GM19468 (cell line): Measurements from ENCODE around the gene PLXNA1.

Experiments
- ATAC-seq: cut with Tn5 transposase; IDR thresholded peaks from one replicate; pipeline ENCODE4 v1.9.1; 2021; ENCODE audit warnings: mild to moderate bottlenecking, moderate library complexity, moderate number of reproducible peaks; ENCODE audit not compliant: unreplicated experiment; ENCODE audit errors: extremely low read depth

PLXNA1 gene

GRCh38 chr3:126998320-126998719 lies 15.4 kb downstream of the PLXNA1 start:
- ATAC-seq: no peak

- no peak for ATAC-seq
Observed at GRCh38 chr3:126998728-126999127, 15.8 kb downstream of the PLXNA1 start.

DNA sequence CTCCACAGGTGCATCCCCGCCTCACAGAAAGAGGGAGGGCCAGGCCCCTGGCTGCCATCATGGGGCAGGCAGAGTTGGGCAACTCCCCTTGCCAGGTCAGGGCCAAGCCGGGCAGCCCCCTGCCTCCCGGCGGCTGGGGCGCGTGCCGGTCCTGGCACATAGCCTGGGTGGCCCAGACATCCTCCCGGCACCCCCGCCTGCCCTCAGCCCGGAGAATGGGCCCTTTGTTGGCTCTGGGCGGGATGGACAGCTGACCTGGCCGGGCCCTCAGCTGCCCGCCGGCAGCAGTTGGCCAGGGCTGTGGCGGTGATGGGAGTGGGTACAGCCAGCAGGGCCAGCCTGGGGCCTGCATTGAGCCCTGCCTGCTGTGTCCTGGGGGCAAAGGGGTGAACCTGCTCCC lies 16.5 kb downstream of the PLXNA1 start:
- ATAC-seq: no peak

DNA sequence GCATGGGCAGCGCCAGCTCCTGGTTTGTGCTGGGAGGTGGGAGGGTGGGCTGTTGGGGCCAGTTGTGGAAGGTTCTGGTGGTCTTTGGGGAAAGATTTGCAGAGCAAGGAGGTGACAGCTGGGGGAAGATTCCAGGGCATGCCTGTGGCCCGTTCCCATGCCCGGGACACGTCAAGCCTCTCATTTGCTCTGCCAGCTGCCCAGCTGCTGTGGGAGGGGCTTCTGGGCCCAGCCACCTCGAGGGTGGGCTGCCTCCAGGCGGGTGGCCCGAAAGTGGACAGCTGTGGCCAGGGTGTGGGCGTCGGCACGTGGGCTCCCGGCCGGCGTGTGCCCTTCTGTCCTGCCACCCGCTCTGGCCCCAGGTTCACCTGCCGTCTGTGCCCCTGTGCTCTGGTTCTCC lies 17.2 kb downstream of the PLXNA1 start:
- ATAC-seq: no peak

DNA sequence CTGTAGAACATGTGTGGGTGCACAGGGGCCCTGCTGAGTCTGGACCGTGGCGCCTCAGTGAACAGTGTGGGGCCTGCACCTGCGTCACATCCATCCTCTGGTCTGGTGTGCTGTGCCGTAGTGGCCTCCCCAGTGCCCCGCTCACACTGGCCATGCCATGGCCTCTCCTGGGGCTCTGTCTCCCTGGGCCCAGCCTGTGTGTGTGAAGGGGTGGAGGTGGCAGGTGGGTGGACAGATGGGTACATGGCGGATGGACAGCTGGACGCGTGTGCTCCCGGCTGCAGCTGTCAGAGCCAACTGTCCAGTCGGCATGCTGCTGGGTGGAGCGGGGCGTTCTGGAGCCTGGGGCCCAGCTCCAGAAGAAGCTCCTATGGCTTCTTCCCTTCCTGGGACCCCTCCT lies 17.8 kb downstream of the PLXNA1 start:
- ATAC-seq: no peak

- no peak for ATAC-seq
Observed at GRCh38 chr3:127001486-127002194, 18.7 kb downstream of the PLXNA1 start.

- ATAC-seq: no peak
Observed at GRCh38 chr3:127002195-127003174, 19.6 kb downstream of the PLXNA1 start.

DNA sequence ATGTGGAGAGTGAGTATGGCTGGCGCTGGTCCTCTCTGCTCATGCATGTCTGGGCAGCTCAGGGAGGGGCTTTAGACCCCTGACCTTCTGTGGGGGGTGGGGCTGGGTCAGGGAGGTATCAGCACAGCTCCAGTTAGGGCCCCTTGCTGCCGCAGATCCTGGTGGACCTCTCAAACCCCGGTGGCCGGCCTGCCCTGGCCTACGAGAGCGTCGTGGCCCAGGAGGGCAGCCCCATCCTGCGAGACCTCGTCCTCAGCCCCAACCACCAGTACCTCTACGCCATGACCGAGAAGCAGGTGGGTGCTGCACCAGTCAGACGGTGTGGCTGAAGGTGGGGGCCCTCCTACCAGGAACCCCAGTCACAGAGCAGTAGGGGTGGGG lies 20.2 kb downstream of the PLXNA1 start:
- no peak for ATAC-seq

DNA sequence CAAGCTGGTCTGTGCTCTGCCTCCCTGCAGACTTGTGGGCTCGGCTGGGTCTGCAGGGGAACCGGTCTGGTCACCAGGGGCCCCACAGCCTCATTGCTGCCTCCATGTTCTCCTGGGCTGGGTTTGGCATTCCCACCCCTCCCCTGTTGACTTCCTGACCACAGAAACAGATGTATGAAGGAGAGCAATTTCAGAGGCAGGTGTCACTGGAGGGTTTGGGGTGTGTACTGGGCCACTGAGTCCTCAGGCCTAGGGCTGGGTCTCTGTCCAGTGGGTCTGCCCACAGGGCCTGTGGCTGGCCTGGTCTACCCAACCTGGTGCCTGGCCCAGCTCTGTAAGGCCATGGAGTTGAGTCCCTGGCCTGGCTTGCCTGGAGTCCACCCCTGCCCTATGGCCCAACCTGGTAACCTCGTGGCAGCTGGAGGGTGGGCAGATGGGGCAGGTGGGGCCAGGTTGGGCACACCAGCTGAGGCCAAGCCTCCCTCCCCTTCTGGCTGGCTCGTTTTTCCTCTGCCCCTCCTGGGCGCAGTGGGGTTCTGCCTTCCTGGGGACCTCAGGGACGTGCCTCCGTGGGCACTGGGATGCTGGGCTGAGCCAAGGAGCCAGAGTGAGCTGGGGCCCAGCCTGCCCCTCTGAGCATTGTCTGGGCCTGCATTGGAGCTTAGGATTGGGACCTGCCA lies 20.8 kb downstream of the PLXNA1 start:
- no peak for ATAC-seq

GRCh38 chr3:127004641-127005397 lies 21.9 kb downstream of the PLXNA1 start:
- ATAC-seq: no peak

GRCh38 chr3:127005864-127006500 lies 23.1 kb downstream of the PLXNA1 start:
- ATAC-seq: no peak

GRCh38 chr3:127006781-127007436 lies 24.0 kb downstream of the PLXNA1 start:
- no peak for ATAC-seq

DNA sequence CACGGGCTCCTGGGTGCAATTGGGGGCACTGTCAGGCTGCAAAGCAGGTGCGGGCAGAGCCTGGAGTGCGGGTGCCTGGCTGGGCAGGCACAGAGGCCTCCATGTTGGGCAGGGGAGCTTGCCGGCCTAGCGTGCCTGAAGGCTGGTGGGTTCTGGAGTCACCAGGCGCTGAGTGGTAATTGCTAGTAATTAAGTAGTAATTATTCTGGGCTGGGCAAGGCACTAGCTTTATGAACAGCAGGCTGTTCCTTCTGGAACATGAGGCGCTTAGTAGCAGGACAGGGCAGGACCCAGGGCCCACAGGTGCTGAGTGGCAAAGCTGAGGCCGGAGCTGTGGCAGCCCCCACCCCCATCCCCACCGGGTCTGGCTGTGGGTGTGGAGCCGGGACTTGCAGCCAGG lies 25.3 kb downstream of the PLXNA1 start:
- no peak for ATAC-seq

DNA sequence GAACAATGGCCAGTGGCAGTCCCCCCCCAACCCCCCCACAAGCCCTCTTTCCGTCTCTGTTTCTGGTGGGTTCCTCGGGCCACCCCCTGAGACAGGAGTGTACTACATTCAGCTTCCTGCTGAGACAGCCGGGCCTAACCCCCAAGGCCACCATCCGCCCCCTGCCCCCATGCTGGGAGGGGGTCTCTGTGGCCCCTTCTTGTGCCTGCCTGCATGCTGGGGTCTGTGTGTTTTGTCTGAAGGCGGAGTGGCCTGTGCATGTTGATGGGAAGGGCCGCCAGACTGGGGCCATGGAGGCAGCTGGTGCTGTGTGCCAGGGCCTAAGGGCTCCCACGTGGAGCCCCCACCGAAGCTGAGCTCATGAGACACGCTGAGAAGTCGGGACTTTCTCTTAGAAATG lies 26.6 kb downstream of the PLXNA1 start:
- ATAC-seq: no peak

GRCh38 chr3:127011270-127011992 lies 28.5 kb downstream of the PLXNA1 start:
- ATAC-seq: no peak

- no peak for ATAC-seq
Observed at GRCh38 chr3:127012091-127012490, 29.2 kb downstream of the PLXNA1 start.

DNA sequence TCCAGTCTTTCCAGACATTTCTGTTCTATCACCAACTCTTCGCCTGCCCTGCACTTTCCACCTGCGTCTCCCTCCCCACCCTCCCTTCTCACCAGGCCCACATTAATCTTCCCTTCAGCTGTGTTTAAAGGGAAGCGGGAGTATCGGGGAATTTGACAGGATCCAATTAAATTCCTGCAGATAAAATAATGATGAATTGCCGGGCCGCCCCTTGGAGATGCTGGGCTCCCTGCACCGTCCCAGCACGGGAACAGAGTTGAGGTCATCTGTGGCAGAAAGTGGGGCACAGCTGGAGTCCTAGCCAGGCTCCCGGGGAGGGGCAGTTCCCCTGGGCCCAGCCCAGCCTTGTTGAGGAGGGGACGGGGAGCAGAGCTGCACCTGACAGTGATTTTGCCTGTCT lies 30.3 kb downstream of the PLXNA1 start:
- ATAC-seq: no peak

- no peak for ATAC-seq
Observed at GRCh38 chr3:127013758-127014535, 31.0 kb downstream of the PLXNA1 start.
